Stimulated activated CD8-positive, alpha-beta memory T cell treated with anti-CD3 and anti-CD28 coated beads, Interleukin-12 subunit alpha, Interleukin-12 subunit beta, amount 100 ng/mL, for 24 hours (primary cell): ENCODE results near the gene SRP54.
"Not testable (repeated sequence)": the region's sequence is repeated elsewhere in the genome, so short reads cannot be mapped to it uniquely, and the experiment has no call there.

Experiments used
- DNase-seq: peaks from one replicate; pipeline ENCODE4 v3.0.0-alpha.2; 2020; ENCODE audit errors: extremely low read depth

Gene SRP54

GRCh38 chr14:35046751-35047536 is 64.2 kb downstream of the SRP54 start:
- DNase-seq = no peak

GRCh38 chr14:35047976-35048513 is 65.3 kb downstream of the SRP54 start:
- no peak for DNase-seq

DNA sequence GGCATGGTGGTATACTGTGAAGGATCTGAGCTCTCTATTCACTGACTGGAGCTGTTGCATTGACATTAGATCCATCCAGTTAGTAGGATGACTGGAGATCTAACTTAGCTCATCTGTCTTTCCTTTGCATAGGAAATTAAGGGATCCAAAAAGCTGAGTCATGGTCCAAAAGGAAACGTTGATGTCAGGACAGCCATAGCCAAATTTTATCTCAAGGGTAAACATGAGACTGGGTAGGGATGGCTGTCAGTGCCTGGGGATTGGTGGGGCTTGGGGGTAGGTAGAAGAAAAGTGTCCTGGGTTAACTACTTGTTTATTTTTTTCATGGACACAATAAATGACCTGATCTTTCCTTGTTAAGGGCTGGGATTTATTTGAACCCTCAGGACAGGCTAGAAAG is 67.9 kb downstream of the SRP54 start:
- no peak for DNase-seq

GRCh38 chr14:35051796-35052195 is 69.0 kb downstream of the SRP54 start:
- DNase-seq = no peak

DNA sequence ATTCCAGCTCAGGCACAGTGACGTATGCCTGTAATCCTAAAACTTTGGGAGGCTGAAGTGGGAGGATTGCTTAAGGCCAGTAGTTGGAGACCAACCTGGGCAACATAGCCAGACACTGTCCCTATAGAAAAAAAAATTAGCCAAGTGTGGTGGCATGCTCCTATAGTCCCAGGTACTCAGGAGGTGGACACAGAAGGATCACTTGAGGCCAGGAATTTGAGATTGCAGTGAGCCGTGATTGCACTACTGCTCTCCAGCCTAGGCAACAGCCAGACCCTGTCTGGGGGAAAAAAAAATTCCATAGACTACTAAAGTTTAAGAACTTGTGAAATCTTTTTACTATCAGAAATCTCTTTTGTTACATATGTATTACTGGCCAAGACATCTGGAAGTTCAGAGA is 69.8 kb downstream of the SRP54 start:
- no peak for DNase-seq

GRCh38 chr14:35061113-35061791 is 78.5 kb downstream of the SRP54 start:
- DNase-seq = not testable (repeated sequence)

- DNase-seq = not testable (repeated sequence)
Measured at GRCh38 chr14:35065731-35066130, 82.9 kb downstream of the SRP54 start.

GRCh38 chr14:35068238-35069012 is 85.6 kb downstream of the SRP54 start:
- DNase-seq = no peak

- DNase-seq = no peak
Measured at GRCh38 chr14:35072226-35072625, 89.4 kb downstream of the SRP54 start.

DNA sequence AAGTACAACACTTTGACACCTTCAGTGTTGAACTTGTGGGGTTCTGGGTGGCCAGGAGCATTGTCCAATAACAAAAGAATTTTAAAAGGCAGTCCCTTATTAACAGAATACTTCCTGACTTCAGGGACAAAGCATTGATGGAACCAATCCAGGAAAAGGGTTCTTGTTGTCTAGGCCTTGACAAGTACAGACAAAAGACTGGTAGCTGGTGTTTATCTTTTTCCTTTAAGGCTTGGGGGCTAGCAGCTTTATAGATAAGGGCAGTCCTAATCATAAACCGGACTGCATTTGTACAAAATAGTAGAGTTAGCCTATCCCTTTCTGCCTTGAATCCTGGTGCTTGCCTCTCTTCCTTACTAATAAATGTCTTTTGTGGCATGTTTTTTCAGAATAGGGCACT is 90.7 kb downstream of the SRP54 start:
- DNase-seq = no peak

DNA sequence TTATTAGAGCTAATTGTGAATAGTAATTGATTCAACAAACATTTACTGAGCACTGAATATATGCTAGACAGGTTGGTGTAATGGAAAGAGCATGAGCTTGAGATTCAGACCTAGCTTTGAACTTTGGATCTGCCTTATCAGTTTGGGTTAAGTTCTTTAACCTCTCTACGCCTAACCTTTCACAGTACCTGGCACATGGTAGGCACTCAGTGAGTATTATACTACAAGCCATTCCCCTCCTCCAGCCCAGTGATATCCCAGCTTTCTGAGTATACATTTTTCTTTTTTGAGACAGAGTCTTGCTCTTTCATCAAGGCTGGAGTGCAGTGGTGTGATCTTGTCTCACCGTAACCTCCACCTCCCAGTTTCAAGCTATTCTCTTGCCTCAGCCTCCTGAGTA is 95.3 kb downstream of the SRP54 start:
- no peak for DNase-seq
